HTR-8/SVneo (cell line): ENCODE results near the gene BSDC1.

Source experiments
- DNase-seq: peaks from one replicate; pipeline ENCODE4 v3.0.0; 2011; ENCODE audit warnings: low spot score, mixed read lengths; ENCODE audit not compliant: insufficient read length
- FAIRE-seq: peaks from 2 replicates; lab custom pipeline; 2011; peaks lifted over from hg19 to GRCh38; lab: Jason Lieb, UNC

The BSDC1 gene

DNA sequence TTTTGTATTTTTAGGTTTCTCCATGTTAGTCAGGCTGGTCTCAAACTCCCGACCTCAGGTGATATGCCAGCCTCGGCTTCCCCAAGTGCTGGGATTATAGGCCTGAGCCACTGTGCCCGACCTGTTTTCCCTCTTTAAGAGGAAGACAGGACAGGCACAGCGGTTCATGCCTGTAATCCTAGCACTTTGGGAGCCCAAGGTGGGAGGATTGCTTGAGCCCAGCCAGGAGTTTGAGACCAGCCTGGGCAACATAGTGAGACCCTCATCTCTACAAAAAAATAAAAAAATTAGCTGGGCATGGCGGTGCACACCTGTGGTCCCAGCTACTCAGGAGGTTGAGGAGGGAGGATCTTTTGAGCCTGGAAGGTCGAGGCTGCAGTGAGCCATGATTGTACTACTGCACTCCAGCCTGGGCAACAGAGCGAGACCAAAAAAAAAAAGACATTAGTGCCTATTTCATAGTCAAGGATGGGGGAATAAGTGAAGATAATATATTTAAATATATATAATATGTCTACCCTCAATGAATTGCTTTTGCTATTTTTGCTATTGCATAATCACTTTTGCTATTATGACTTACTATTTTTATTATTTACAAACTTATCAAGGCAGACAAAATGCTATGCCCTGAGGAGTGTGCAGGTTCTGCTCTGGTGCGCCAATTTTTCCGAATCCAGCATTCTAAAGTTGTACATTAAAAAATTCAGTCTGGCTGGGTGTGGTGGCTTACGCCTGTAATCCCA, 75.9 kb downstream of the BSDC1 start:
- FAIRE-seq (no peak), DNase-seq (no peak)

DNA sequence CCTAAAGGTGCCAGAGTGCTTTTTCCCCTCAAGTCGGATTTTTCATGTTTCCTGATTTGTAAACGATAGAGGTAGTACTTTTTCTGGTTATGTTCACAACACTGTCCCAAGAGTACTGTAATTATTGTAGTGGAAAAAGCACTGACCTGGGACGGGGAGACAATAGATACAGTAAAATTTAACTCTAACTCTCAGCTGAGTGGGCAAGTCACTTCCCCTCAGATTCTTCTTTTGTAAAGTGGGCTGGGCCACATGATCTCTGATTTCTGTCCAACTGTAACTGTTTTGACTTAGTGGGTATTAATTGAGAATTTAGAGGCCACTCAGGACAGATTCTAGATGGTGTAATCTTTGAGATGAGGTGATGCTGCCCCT, 77.4 kb downstream of the BSDC1 start:
- DNase-seq: no peak
- FAIRE-seq: no peak
